ENCODE measurements around the gene SLC25A51. TPM values are rescaled to one million over a fixed set of nuclear protein-coding genes. Genes with fewer than 3 reads are reported as not detected.
"Not testable (repeated sequence)": the region's sequence is repeated elsewhere in the genome, so short reads cannot be mapped to it uniquely, and the experiment has no call there.

The SLC25A51 gene
- total RNA-seq, 1 donor from 2014 or later = 40.1 TPM

DNA sequence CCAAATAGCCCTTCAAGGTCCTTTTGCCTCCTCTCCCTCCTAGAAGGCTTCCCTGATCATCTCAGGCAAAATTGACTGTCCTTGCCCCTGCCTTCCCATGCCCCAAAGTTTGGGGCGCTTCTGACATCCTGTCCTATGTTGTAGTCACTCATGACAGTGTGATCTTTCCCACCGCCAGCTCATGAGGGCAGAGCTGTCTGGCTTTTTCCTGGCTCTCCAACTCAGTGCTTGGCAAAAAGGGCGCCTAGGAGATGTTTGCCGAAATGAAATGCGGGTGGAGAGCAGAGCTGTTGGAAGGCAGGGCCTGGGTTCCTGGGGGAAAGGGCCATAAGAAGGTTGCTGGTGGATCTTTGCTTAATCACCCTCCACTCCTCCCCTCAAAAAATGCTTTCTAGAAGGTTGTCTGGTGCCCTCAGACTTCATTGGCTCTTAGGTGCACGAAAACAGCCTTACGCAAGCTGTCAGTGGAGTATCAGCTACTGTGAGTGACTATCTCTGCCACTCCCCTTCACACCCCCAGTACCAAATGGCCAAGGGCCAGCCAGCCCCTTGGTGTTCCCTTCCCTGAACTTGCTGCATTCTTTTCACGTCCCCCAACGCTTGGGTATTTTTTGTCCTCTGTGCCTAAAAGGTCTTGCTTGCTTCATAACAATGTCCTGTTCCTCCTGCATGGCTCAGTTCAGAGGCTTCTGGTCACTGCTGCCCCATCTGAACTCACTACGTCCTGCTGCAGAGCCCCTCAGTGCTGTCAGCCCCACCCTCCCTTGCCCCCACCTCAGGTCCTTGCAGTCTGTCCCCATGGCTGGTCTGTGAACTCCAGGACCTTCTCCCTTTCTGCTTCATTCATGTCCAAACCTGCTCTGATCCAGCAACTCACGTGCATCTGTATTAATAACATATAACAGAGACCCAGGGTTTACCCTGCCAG lies 2.6 kb upstream of the SLC25A51 start:
- no peak for DNase-seq (ENCODE audit: low read depth)

DNA sequence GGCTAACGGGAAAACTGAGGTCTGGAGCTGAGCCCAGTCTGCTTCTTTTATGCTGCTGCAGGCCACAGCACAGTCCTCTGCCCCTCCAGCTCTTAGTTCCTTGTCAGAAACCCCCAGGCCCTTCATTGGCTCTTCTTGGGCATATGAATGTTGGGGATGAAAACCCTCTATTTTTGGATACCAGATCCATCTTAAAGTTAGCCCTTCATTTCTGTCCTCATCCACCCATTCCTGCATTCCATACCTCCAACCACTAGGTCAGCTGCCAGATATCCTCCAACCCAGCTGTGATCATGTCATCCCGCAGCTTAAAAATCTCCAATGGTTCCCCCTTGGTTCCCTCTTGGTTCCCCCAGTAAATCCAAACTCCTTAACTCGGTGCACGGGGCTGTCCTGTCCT lies 1.8 kb upstream of the SLC25A51 start:
- DNase-seq (ENCODE audit: low read depth) = no peak

DNA sequence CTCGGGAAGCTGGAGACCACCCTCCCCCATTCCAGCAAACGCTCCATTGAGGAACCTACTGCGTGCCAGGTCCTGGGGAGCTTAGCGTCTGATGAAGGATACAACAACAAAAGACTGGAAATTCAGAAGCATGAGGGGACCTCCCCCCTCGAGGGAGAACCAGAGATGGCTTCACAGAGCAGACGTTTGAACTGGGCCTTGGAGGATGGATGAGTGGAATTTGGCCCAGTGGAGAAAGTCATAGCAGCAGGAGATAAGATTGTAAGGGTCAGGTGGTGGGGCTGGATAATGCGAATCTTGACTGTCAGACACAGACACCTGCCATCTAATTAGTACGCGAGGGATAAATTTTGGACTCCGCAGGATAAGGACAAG lies 1.2 kb upstream of the SLC25A51 start:
- no peak for DNase-seq (ENCODE audit: low read depth)

DNA sequence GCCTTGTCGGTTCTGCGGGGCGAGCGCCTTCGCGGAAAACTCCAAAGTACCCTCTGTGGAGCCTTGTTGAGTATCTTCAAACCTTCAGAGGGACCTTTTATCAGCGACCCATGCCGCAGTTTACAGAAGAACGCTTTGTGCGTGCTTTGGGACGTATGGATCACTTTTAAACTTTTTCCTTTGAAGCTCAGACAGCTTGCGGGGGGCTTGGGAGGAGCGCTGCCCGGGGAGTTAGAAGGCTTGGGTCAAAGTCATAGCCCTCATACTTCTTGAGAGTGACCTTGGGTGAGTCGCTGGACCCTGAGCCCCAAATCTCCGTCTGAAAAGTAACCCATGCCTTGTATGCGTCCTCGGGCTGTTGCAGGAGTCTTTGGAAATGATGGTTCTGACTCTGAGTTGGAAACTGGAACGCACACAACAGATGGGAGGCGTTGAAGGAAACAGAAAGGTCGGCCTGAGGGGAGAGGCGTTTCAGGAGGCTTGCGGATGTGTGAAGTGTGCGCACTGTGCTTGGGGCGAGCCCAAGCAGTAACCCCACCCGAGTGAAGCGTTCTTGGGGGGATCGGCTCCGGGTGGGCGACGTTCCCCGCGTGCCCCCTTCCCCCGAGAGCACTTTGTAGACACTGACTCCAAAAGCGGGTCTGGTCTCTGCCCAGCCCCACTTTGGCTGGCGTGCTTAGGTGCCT lies 661 bp upstream of the SLC25A51 start:
- no peak for DNase-seq (ENCODE audit: low read depth)

DNA sequence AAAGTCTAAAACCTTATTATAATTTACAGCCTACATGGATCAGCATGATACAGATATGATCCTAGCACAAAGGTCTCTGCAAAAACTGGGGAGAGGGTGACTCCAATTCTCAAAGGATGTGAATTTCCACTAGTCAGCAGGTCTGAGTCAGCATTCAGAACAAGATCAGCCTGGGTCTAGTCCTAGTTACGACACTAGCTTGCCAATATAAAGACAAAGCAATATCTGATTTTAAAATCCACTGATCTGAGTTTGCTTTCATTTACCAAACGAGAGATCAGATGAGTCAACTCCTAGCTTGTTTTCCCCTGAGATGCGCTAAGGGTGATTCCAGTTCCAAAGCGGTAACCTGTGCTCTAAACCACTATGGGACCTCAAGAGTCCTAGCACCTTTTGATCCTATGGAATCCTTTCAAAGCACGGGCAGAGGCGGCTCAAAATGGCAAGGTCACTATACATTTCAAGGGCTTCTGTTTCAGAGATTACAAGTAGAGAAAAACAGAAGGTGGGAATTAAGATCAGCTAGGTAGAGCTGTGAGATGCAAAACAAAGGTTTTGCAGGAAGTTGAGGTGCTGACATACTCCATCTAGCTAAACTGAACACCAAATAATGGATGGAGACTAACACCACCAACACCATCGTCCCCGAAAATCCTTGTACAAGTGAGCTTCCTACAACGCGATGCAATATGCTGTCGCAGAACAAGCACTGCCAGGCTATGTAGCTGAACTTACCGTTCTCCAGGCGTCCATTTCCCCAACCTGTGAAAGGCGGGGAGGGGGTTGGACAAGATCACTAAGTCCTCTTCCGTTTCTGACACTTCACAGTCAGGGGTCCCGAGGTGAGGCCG lies 906 bp downstream of the SLC25A51 start:
- peak; percentile 16 for DNase-seq (ENCODE audit: low read depth)

DNA sequence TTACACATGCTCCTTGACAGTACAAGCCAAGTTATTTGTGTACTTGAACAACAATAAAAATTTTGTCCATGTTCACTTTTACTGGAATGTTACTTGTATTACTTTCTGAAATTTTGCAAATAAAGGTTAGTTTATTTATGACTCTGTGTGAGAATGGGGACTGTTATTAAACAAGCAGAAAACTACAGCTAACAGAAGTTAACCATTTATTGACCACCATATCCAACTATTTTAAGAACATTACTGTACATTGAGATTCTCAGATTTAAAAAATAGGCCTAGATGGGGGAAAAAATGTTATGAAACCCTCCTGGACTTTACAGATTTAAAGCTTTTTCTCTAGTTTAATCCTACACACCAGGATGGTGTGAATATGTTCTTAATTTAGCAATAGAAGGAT lies 1.8 kb downstream of the SLC25A51 start:
- DNase-seq (ENCODE audit: low read depth) = no peak

DNA sequence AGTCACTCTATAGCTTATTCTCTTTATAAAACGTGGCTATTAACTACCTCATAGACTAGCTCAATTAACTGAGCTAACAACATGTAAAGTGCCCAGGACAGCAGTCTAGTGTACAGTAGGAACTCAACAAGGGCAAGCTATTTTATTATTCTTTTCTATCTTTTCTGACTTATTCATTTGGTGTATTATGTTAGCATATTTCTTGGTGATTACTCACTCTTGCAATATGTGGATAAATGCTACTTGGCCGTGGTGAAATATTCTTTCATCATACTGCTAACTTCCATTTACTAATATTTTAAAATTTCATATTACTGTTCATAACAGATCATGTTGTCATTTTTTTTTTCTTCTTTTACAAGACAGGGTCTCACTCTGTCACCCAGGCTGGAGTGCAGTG lies 4.9 kb downstream of the SLC25A51 start:
- no peak for DNase-seq (ENCODE audit: low read depth)

DNA sequence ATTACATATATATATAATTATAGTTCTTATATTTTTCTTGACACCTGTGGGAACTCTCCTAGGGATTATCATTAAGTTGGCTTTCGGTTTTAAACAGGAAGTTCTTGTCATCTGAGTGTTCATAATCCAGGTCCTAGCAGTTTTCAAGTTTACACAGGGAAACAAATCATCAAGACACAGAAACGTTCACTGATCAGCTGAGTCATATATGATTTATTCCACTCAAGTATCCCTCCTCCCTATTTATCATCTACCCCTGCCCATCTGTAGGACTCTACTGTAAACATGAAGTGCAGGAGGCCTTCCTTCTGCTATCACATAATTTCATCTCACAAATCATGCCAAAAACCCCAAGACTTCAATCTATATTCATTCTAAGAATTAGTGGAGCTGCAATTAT lies 6.3 kb downstream of the SLC25A51 start:
- no peak for DNase-seq (ENCODE audit: low read depth)

DNA sequence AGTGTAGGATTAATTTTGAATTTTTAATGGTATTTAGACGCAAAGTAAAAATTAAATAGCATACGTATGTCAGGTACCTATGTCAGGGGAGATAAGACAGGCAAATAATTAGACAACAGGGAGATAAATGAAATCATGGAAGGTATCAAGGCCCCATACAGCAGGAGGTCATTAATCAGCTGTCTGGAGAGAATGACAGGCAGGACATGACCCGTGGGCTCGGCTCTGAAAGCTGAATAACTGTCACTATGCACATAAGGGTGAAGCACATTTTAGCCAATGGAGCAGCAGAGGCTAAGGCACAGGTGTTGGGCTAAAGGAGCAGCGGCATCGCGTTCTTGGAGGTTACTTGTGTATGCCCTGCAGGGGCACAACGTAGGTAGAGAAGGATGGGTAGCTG lies 11.9 kb downstream of the SLC25A51 start:
- DNase-seq (ENCODE audit: low read depth) = no peak

DNA sequence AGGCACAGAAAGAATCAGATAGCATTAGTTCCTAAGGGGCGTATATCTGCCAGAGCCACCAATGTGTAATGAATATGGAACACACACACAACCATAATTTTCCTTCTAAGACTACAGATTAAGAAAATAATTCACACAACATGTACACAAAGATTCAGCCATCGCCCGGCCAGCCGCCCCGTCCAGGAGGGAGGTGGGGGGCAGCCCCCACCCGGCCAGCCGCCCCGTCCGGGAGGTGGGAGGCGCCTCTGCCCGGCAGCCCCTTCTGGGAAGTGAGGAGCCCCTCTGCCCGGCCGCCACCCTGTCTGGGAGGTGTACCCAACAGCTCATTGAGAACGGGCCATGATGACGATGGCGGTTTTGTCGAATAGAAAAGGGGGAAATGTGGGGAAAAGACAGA lies 12.9 kb downstream of the SLC25A51 start:
- DNase-seq (ENCODE audit: low read depth) = not testable (repeated sequence)

DNA sequence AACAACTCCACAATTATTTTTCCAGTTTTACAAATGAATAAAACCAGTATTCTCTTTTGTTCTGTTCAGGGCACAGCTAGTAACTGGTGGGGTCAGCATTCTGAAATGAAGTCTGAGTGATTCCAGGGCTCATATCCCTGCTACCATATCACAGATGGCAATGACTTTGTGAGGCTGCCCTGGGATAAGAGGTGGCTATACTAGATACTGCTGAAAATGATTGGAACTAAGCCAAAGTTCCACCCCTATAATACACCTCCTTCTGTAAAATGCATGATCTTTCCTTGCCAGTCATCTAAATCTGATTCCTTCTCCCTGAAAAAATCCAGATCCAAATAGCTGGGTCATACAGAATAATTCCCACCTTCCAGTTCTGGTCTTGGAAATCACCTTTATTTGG lies 14.4 kb downstream of the SLC25A51 start:
- DNase-seq (ENCODE audit: low read depth) = no peak

DNA sequence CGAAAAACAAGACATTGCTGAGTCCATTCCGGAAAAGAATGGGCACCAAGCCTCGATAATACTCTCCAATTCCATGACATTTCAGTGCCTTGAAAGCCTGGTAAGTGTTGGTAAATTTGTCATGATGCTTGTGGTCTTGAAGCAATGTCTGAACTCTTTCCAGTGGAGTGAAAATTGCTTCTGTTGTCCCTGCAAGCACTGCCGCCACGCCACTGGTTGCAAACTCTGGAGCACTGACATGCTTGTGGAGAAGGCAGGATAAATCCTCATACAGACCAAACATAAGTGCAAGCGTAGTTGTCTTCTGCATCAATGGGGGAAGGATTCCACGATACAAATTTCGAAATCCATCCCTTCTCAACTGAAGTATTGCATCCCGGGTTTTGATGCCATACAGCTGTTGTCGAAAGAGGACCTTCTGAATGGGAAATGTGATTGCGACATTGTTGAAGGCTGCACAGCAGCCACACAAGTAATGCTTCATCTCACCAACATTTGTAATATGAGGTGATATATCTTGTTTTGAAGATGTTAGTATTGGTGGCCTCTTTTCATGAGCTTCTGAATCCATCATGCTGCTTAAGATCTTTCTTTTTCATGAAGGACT lies 15.8 kb downstream of the SLC25A51 start:
- not testable (repeated sequence) for DNase-seq (ENCODE audit: low read depth)

DNA sequence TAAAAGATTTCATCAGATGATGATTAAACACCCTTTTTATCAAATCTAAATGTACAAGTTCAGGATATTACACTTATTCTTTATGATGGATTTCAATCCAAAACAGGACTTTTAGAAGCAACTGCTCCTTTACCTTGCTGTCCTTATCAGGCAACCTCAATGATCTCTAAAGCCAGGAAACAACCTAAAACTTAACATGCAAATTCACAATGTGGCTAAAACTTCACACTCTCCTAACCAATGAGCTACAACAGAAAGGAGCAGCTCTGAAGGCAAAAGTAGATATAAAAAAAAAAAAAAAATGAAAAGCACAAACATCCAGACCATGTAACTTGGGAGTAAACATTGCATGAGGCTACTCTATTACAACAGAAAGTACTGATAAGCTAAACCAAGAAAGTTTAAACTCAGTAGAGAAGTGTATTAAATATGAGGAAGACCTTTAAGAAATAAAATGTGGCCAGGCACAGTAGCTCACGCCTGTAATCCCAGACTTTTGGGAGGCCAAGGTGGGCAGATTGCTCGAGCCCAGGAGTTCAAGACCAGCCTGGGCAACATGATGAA lies 22.9 kb downstream of the SLC25A51 start:
- no peak for DNase-seq (ENCODE audit: low read depth)

DNA sequence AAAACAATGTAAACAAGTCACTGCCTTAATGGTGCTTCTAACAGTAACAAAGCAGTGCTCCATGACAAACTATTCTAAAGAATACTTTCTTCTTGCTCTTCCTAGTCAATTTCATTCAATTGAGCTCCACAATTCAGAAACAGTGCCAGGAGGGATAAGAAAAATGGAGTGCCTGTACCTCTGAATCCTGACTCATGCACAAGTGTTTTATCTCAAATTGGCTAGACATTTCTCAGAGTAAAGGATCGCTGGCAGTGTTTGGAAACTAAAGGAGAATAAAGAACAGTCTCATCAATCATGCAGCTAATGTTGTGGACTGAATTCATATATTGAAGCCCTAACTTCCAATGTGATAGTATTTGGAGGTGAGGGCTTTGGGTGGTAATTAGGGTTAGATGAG lies 27.6 kb downstream of the SLC25A51 start:
- no peak for DNase-seq (ENCODE audit: low read depth)

DNA sequence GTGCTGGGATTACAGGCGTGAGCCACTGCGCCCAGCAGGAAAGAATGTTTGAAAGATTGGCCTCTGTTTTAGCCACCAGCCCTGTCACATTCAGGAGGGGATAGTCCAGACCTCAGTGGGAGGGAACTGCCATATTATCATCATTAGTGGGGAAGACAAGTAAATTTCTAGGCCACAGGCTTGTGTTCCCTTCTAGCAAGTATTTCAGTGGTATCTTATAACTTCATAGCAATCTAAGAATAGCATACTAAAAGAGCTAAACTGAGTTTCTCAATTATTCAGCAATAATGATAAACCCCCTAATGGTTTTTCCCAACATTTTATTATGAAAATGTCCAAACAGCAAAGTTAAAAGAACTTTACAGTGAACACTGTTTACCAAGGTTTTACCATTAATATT lies 30.0 kb downstream of the SLC25A51 start:
- no peak for DNase-seq (ENCODE audit: low read depth)

DNA sequence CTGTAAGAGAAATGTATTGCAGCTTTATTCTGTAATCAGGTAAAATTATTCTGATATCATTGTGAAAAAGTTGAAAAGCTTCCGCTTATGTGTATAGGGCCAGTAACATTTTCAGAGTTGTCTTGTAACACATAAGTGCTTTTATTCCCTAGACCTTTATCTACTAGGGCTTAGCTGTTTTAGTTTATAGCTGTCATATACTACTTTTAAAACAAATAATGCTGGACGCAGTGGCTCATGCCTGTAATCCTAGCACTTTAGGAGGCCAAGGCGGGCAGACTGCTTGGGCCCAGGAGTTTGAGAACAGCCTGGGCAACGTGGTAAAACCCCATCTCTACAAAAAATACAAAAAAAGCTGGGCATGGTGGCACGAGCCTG lies 33.1 kb downstream of the SLC25A51 start:
- DNase-seq (ENCODE audit: low read depth) = no peak

DNA sequence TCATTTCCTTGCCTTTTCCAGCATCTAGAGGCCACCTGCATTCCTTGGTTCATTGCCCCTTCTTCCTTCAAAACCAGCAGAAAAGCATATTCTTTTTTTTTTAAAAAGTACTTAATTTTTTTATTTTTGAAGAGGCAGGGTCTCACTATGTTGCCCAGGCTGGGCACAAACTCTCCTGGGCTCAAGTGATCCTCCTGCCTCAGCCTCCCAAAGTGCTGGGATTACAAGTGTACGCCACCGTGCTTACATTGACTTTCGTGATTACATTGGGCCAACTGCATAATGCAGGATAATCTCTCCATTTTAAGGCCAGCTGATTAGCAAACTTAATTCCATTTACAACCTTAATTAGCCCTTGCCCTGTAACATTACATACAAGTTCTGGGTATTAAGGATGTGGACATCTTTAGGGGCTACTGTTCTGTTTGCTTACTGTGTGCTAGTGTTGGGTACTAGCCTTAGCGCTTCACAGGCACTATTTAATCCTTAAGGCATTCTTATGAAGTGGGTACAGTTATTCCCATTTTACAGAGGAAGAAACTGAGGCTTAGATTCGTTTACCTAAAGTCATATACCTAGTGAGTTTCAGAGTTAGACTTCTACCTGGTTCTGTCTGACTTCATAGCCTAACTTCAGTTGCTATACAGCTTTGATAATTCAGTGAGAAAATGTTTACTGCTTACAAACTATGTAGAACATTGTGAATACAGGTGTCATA lies 33.7 kb downstream of the SLC25A51 start:
- no peak for DNase-seq (ENCODE audit: low read depth)

DNA sequence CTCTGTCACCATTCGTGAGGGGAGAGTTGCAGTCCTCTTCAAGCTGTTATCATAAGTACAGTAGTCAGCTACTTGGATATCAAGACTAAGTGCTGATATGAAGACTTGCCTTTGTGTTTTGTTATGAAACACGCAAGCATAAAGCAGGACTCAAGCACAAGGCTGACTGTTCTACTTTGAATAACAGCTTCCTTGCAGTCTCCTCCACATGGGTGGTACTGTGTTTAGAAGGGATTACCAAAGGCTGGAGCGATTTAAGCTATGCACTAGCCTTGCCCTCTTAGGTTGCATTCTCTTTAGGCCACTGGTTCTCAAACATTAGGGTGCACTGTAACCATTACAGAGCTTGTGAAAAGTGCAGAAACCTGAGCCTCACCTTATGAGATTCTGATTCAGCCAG lies 41.4 kb downstream of the SLC25A51 start:
- no peak for DNase-seq (ENCODE audit: low read depth)

DNA sequence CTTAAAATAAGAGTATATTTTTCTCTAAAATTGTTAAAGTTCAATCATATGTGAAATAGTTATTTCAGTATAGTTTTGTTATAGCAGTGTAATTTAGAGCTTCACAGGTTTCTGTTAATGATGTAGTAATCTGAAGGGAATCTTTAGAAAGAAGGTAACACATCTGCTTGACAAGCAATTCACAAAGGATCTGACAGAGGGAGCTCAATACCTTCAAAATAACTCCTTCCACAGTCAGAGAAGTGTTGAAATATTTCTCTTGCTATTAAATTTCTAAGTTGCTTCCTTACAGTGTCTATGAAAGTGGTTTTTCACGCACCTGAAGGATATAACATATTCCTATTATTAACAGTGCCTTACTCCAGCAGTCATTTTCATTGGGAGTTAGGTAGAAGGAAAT lies 44.9 kb downstream of the SLC25A51 start:
- DNase-seq (ENCODE audit: low read depth) = no peak

DNA sequence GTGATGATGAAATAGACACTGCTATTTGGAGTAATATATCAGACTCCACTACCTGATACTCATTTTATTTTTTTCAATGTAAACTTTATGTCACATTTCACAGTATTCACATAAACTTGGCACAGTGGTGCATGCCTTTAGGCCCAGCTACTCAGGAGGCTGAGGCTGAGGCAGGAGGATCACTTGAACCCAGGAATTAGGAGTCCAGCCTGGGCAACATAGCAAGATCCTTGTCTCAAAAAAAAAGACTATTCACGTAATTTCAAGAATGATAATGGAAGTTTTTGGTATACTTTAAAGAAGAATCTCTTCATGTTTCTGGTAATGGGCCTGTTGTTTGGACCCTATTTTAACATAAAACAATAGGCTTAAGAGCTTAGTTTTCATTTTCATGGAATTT lies 47.4 kb downstream of the SLC25A51 start:
- DNase-seq (ENCODE audit: low read depth) = no peak

Measured in myocyte (in vitro differentiated cells).